ENCODE data around the gene KIF26A.

The KIF26A gene

DNA sequence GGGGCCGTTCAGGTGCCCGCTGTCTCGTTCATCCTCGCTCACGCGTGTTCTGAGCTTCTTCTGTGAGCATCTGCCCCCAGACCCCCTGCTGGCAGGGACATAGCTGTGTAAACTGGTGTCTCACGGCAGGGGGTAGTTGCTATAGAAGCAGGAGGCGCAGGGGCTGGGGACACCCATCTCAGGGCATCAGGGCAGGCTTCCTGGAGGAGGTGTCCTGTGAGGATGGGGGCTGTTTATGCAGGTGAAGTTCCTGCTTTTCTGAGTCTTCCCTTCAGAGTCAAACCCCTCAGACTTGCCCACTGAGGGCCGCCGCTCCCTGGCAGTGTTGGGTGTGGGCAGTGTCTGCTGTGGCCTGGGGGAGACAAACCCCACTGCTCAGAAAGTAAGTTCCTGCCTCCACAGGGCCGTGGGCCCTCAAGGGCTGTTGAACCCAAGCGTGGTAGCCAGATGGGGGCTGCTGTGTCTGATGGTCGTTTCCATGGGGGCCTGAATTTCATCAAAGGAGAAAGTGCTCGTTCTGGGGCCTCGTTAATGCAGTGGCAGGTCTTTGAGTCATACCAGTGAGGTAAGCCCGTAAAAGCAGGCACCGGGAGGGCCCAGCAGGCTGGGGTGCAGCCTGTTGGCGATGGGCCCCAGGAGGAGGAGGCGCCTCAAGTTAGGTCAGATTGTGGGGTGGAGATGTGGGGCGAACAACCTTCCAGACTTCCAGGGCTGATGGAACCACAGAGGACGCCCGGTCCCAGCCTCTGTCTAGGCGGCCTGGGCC lies 23.4 kb downstream of the KIF26A start:
- Histone ChIP-seq H3K27me3 (replicated peaks) (no peaks in the 10 kb centered on the region), H3K36me3 (replicated peaks) (no peaks in the 10 kb centered on the region), H3K4me3 (ENCODE audit: low read depth, low read length) (no peak overlapping the region), H3K27ac (no peak overlapping the region)
- DNase-seq: no peak
- in situ Hi-C loops (cut with HindIII; ENCODE audit: low pct_ligation_motif_present, low sequenced_read_pairs): no loop called here
- TF ChIP-seq, protein P1, sequence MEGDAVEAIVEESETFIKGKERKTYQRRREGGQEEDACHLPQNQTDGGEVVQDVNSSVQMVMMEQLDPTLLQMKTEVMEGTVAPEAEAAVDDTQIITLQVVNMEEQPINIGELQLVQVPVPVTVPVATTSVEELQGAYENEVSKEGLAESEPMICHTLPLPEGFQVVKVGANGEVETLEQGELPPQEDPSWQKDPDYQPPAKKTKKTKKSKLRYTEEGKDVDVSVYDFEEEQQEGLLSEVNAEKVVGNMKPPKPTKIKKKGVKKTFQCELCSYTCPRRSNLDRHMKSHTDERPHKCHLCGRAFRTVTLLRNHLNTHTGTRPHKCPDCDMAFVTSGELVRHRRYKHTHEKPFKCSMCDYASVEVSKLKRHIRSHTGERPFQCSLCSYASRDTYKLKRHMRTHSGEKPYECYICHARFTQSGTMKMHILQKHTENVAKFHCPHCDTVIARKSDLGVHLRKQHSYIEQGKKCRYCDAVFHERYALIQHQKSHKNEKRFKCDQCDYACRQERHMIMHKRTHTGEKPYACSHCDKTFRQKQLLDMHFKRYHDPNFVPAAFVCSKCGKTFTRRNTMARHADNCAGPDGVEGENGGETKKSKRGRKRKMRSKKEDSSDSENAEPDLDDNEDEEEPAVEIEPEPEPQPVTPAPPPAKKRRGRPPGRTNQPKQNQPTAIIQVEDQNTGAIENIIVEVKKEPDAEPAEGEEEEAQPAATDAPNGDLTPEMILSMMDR (IDR thresholded peaks at IDR 0.05; ENCODE audit: low read depth, low read length, missing control alignments): no peak

DNA sequence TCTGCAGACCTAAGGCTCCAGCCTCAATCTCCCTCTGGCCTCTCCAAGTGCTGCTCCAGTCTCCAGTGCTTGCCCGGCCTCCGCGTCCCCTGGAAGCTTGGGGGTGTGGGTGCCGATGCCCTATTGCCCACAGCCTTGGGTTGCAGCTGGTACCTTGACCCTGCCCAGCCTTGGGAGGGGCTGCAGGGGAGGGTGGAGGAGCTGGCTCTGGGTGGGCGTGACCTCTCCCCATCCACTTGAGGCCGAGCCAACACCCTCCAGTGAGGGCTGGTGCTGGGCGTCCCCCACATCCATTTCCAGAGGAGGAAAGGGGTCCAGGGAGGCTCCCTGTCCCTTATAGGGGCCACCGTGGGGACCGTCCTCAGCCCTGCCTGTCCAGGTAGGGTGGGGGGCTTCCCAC lies 24.1 kb downstream of the KIF26A start:
- TF ChIP-seq, protein P1 (IDR thresholded peaks at IDR 0.05; ENCODE audit: low read depth, low read length, missing control alignments): no peak
- Histone ChIP-seq H3K36me3 (replicated peaks) (no peaks in the 10 kb centered on the region), H3K4me3 (ENCODE audit: low read depth, low read length) (no peak overlapping the region), H3K27ac (no peak overlapping the region), H3K27me3 (replicated peaks) (no peaks in the 10 kb centered on the region)
- in situ Hi-C loops (cut with HindIII; ENCODE audit: low pct_ligation_motif_present, low sequenced_read_pairs): no loop called here
- no peak for DNase-seq

DNA sequence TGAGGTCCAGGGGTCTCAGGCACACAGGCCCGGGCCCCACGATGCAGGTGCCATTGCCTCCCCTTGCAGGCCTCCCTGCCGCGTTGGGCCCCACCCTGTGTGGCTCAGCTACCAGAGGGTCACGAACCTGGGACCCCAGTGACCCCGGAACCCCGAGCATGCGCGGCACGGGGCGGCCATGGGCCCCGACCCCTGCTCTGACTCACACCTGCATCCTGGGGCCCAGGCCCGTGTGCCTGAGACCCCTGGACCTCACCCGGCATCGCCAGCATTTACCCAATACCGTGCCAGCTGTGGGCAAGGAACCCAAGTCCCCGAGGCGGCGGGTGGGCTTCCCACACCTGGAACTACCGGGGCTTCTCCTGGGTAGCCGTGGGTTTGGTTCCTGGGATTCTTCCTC lies 25.2 kb downstream of the KIF26A start:
- Histone ChIP-seq H3K4me3 (ENCODE audit: low read depth, low read length) (no peak overlapping the region), H3K36me3 (replicated peaks) (no peaks in the 10 kb centered on the region), H3K27ac (no peak overlapping the region), H3K27me3 (replicated peaks) (no peaks in the 10 kb centered on the region)
- in situ Hi-C loops (cut with HindIII; ENCODE audit: low pct_ligation_motif_present, low sequenced_read_pairs): no loop called here
- DNase-seq: no peak
- TF ChIP-seq, protein P1 (IDR thresholded peaks at IDR 0.05; ENCODE audit: low read depth, low read length, missing control alignments): no peak

DNA sequence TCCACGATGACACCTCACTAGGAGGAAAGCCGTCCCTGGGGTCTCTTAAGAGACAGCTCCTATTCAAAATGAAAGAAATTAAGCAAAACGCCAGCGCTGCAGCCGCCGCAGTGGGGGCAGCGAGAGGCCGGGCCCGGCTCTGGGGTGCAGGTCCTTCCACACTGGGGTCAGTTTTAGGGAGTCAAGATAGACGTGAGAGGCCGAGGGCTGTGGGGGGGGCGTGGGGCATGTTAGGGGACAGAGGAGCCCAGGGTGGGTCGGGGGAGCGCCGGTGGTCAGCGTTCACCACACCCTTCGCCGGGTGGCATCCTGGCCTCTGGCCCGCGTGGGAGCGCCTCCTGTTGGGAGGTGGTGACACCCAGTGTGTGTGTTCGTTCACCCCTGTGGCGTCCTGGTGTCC lies 25.7 kb downstream of the KIF26A start:
- no peak overlapping the region for H3K4me3 ChIP-seq (ENCODE audit: low read depth, low read length)

DNA sequence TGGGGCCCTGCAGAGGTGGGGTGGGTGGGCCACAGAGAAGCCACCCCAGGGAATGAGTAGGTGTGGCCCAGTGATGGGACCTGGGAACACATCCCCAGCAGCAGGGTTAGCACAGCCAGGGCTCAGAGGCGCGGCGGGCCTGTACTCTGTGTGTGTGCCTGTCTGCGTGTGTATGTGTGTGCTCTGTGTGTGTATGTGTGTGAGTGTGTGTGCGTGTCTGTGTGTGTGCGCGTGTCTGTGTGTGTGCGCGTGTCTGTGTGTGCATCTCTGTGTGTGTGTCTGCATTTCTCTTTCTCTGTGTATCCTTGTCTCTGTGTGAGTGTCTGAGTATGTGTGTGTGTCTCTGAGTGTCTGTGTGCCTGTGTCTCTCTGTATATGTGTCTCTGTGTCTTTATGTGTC lies 26.1 kb downstream of the KIF26A start:
- Histone ChIP-seq H3K27me3 (replicated peaks) (no peaks in the 10 kb centered on the region), H3K4me3 (ENCODE audit: low read depth, low read length) (no peak overlapping the region), H3K27ac (no peak overlapping the region), H3K36me3 (replicated peaks) (no peaks in the 10 kb centered on the region)
- no peak for DNase-seq
- in situ Hi-C loops (cut with HindIII; ENCODE audit: low pct_ligation_motif_present, low sequenced_read_pairs): no loop called here
- TF ChIP-seq, protein P1 (IDR thresholded peaks at IDR 0.05; ENCODE audit: low read depth, low read length, missing control alignments): no peak

More for the DNA sequence above, 25.7 kb downstream of the KIF26A start:
- TF ChIP-seq, protein P1 (IDR thresholded peaks at IDR 0.05; ENCODE audit: low read depth, low read length, missing control alignments): no peak
- no peaks in the 10 kb centered on the region for H3K36me3 ChIP-seq (replicated peaks)
- no peak for DNase-seq
- no peaks in the 10 kb centered on the region for H3K27me3 ChIP-seq (replicated peaks)
- no peak overlapping the region for H3K27ac ChIP-seq
- in situ Hi-C loops (cut with HindIII; ENCODE audit: low pct_ligation_motif_present, low sequenced_read_pairs): no loop called here

DNA sequence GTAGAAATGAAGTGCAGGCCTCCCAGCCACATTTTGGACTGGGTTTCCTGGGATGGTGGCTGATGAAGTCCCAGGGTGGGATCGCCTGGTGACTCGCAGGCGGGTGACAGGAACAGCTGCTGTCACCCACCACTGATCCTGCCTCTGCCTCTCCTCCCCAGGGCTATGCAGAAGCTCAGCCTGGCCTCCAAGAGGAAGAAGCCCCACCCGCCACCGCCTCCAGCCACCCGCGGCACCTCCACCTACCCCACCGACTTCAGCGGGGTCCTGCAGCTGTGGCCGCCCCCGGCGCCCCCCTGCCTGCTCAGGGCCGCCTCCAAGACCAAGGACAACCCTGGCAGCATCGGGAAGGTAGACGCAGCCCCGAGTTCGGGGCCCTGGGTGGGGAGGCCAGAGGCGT lies 28.3 kb downstream of the KIF26A start:
- no peak for DNase-seq
- Histone ChIP-seq H3K27me3 (replicated peaks) (no peaks in the 10 kb centered on the region), H3K36me3 (replicated peaks) (no peaks in the 10 kb centered on the region), H3K4me3 (ENCODE audit: low read depth, low read length) (no peak overlapping the region), H3K27ac (no peak overlapping the region)
- TF ChIP-seq, protein P1 (IDR thresholded peaks at IDR 0.05; ENCODE audit: low read depth, low read length, missing control alignments): no peak
- in situ Hi-C loops (cut with HindIII; ENCODE audit: low pct_ligation_motif_present, low sequenced_read_pairs): no loop called here

Measured in brain microvascular endothelial cell (primary cell).